Measurements from ENCODE around the gene SLC30A9. TPM values are rescaled to one million over a fixed set of nuclear protein-coding genes. Genes with fewer than 3 reads are reported as not detected.

Gene SLC30A9
- polyA plus RNA-seq, 2 of the 4 experiments (the other 2 are of a cell fraction) = 28.7 to 57.6 TPM

DNA sequence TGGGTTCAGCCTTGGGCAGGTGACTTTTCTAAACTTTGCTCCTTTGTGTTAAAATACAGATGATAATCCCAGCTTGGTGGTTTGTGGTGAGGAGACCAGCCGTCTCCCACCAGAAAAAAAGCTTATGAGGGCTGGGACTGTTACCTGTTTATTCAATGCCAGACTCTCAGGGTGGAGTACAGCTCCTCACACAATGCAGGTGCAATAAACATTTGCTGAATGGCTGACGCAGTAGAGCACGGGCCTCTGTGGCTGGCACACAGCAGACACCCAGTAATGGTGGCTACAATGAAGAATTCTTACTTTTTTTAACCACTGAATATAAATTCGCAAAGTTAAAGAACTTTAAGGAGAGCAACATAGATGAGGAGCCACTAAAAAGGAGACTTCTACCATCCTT, 131.9 kb downstream of the SLC30A9 start:
- POLR2A ChIA-PET = no interaction called here
- ATAC-seq (no peak), DNase-seq (ENCODE audit: low read depth in 1 of 2, low spot score in 1 of 2) (no peak), FAIRE-seq (no peak)
- Histone ChIP-seq H3K9me3 (no peaks in the 10 kb centered on the region), H3K4me2 (no peak overlapping the region), H3K4me1 (no peaks in the 10 kb centered on the region), H3K27ac (no peak overlapping the region), H3K4me3 (no peak overlapping the region)
- TF ChIP-seq MAX (IDR thresholded peaks at IDR 0.05) = no peak
- TF ChIP-seq NR3C1 (IDR thresholded peaks at IDR 0.05) = no peak
- no peak for TF ChIP-seq EP300 (IDR thresholded peaks at IDR 0.05)
- TF ChIP-seq, protein P1, sequence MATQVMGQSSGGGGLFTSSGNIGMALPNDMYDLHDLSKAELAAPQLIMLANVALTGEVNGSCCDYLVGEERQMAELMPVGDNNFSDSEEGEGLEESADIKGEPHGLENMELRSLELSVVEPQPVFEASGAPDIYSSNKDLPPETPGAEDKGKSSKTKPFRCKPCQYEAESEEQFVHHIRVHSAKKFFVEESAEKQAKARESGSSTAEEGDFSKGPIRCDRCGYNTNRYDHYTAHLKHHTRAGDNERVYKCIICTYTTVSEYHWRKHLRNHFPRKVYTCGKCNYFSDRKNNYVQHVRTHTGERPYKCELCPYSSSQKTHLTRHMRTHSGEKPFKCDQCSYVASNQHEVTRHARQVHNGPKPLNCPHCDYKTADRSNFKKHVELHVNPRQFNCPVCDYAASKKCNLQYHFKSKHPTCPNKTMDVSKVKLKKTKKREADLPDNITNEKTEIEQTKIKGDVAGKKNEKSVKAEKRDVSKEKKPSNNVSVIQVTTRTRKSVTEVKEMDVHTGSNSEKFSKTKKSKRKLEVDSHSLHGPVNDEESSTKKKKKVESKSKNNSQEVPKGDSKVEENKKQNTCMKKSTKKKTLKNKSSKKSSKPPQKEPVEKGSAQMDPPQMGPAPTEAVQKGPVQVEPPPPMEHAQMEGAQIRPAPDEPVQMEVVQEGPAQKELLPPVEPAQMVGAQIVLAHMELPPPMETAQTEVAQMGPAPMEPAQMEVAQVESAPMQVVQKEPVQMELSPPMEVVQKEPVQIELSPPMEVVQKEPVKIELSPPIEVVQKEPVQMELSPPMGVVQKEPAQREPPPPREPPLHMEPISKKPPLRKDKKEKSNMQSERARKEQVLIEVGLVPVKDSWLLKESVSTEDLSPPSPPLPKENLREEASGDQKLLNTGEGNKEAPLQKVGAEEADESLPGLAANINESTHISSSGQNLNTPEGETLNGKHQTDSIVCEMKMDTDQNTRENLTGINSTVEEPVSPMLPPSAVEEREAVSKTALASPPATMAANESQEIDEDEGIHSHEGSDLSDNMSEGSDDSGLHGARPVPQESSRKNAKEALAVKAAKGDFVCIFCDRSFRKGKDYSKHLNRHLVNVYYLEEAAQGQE (IDR thresholded peaks at IDR 0.05) = no peak
- TF ChIP-seq GATA3 (IDR thresholded peaks at IDR 0.05; ENCODE audit: borderline replicate concordance) = no peak
- no peak for TF ChIP-seq KDM1A (IDR thresholded peaks at IDR 0.05; ENCODE audit: low read depth)
- no peak for TF ChIP-seq PHF8 (IDR thresholded peaks at IDR 0.05; ENCODE audit: borderline replicate concordance, low read depth)
- TF ChIP-seq PBX3 (IDR thresholded peaks at IDR 0.05) = no peak
- CTCF ChIA-PET = no interaction called here
- 55% methylated on average over 4 of the region's 4 CpGs for WGBS (ENCODE audit: missing lambda C conversion rate)

- H3K27ac ChIP-seq = no peak overlapping the region
- H3K4me3 ChIP-seq = no peak overlapping the region
- DNase-seq (ENCODE audit: low read depth in 1 of 2, low spot score in 1 of 2) (no peak), FAIRE-seq (no peak), ATAC-seq (no peak)
- 23% methylated on average over 2 of the region's 2 CpGs for WGBS (ENCODE audit: missing lambda C conversion rate)
- H3K9me3 ChIP-seq = no peaks in the 10 kb centered on the region
- no peak overlapping the region for H3K4me2 ChIP-seq
- CTCF ChIA-PET = no interaction called here
- TF ChIP-seq RFX5 (IDR thresholded peaks at IDR 0.05) (no peak), ESRRA (IDR thresholded peaks at IDR 0.05; ENCODE audit: borderline replicate concordance, low read length) (no peak), USF2 (IDR thresholded peaks at IDR 0.05) (no peak), HMGXB4 (CRISPR knock-in tag; IDR thresholded peaks at IDR 0.05; ENCODE audit: borderline replicate concordance) (no peak), HOXB5 (CRISPR knock-in tag; IDR thresholded peaks at IDR 0.05) (no peak), ZSCAN20 (CRISPR knock-in tag; IDR thresholded peaks at IDR 0.05) (no peak), JUNB (IDR thresholded peaks at IDR 0.05) (no peak), HES2 (IDR thresholded peaks at IDR 0.05) (no peak), CBX2 (IDR thresholded peaks at IDR 0.05; ENCODE audit: borderline replicate concordance, low read depth) (no peak), SREBF2 (IDR thresholded peaks at IDR 0.05) (no peak), FOSB (CRISPR knock-in tag; IDR thresholded peaks at IDR 0.05) (no peak), EHMT2 (IDR thresholded peaks at IDR 0.05; ENCODE audit: low read depth) (no peak), FOXS1 (CRISPR knock-in tag; IDR thresholded peaks at IDR 0.05) (no peak), ZFP36 (IDR thresholded peaks at IDR 0.05; ENCODE audit: borderline replicate concordance, partially characterized antibody) (no peak), BHLHE40 (IDR thresholded peaks at IDR 0.05; ENCODE audit: low read depth, low read length) (no peak), KDM1A (IDR thresholded peaks at IDR 0.05; ENCODE audit: low read depth) (no peak), CEBPB (IDR thresholded peaks at IDR 0.05) (no peak), RNF2 (IDR thresholded peaks at IDR 0.05; ENCODE audit: borderline replicate concordance, low read depth) (no peak)
- POLR2A ChIA-PET = no interaction called here
- no peaks in the 10 kb centered on the region for H3K4me1 ChIP-seq
These were observed 132.8 kb downstream of the SLC30A9 start for GRCh38 chr4:42123071-42123644.
